Transverse colon (tissue), 4 donors: Measurements from ENCODE around the gene ENOX1.

ENCODE experiments used
- CTCF ChIP-seq, 5 experiments: fragments of 200-600 bp in 3 of 5; fragments of 450-650 bp in 2 of 5; sonication (generic) in 3 of 5; IDR thresholded peaks; 1 replicate in 2 of 5; 2 replicates in 3 of 5; pipeline ENCODE4 v1.5.1; 2016 to 2017; ENCODE audit warnings: antibody characterized with exemption in 5 of 5, inconsistent platforms in 3 of 5, mild to moderate bottlenecking in 2 of 5, moderate library complexity in 1 of 5
- POLR2A ChIP-seq: fragments of 450-650 bp; IDR thresholded peaks from one replicate; pipeline ENCODE4 v1.6.1; 2016; ENCODE audit warnings: antibody characterized with exemption, mild to moderate bottlenecking, moderate library complexity
- POLR2AphosphoS5 ChIP-seq, 3 donors: sonication (generic); formaldehyde crosslinking; IDR thresholded peaks; one replicate each; pipeline ENCODE4 v1.6.1; 2016; ENCODE audit warnings: antibody characterized with exemption in 3 of 3

GRCh38 chr13:43597599-43597945 lies 189.2 kb downstream of the ENOX1 start:
- no peak for TF ChIP-seq POLR2AphosphoS5 (IDR thresholded peaks at IDR 0.05)
- TF ChIP-seq POLR2A: no peak
- no peak for TF ChIP-seq CTCF (IDR thresholded peaks at IDR 0.05)
